HuH-7 (cell line): ENCODE data around the gene MYO18A.

ENCODE experiments used
- DNase-seq: peaks from one replicate; pipeline ENCODE4 v3.0.0; 2011; ENCODE audit warnings: low spot score

MYO18A gene

GRCh38 chr17:29127840-29128239 is 52.4 kb downstream of the MYO18A start:
- no peak for DNase-seq

GRCh38 chr17:29126268-29126930 is 53.8 kb downstream of the MYO18A start:
- DNase-seq, result no peak

- DNase-seq, result no peak
Measured at GRCh38 chr17:29125651-29126050, 54.5 kb downstream of the MYO18A start.

GRCh38 chr17:29124925-29125273 is 55.3 kb downstream of the MYO18A start:
- no peak for DNase-seq

DNA sequence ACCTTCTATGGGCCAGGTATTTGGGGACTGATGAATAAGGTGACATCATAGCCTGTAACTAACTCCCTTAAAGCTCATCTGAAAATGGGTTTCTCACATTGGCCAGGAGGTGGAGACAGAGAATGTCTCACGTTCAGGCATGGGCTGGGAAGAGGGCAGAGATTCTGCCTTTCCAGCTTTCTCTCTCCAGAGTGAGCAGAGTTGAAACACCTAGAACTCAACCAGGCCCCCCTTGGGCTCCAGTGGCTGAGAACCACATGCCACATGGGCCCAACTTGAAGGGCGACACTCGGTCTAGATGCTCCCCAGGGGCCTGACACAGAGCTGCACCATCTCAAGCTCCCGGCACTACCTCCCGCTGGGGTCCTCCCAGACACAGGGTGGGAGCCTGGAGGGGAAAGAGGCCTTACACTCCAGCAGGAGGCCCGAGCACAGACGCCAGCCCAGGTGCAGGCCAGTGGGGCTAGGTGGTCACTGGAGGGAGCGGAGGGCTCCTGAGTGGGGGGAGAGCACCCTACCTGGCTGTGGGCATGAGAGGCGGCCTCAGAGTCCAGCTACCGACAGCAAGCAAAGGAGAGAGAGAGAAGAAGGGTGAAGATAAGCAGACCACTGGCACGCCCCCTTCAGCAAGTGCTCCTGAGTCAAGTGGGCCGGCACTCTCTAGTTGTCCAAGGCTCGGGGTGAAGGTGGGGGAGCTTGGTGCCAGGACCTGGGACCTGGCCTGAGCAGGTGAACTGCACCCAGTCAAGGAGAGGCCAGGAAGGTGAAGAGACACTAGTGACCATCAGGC is 55.9 kb downstream of the MYO18A start:
- DNase-seq, result peak; percentile 83

GRCh38 chr17:29123111-29123510 is 57.1 kb downstream of the MYO18A start:
- DNase-seq, result no peak

- no peak for DNase-seq
Measured at GRCh38 chr17:29121442-29121841, 58.8 kb downstream of the MYO18A start.

GRCh38 chr17:29120433-29120832 is 59.8 kb downstream of the MYO18A start:
- no peak for DNase-seq

- DNase-seq, result no peak
Measured at GRCh38 chr17:29119265-29119664, 60.9 kb downstream of the MYO18A start.

GRCh38 chr17:29116804-29117753 is 63.1 kb downstream of the MYO18A start:
- peak; percentile 90 for DNase-seq

DNA sequence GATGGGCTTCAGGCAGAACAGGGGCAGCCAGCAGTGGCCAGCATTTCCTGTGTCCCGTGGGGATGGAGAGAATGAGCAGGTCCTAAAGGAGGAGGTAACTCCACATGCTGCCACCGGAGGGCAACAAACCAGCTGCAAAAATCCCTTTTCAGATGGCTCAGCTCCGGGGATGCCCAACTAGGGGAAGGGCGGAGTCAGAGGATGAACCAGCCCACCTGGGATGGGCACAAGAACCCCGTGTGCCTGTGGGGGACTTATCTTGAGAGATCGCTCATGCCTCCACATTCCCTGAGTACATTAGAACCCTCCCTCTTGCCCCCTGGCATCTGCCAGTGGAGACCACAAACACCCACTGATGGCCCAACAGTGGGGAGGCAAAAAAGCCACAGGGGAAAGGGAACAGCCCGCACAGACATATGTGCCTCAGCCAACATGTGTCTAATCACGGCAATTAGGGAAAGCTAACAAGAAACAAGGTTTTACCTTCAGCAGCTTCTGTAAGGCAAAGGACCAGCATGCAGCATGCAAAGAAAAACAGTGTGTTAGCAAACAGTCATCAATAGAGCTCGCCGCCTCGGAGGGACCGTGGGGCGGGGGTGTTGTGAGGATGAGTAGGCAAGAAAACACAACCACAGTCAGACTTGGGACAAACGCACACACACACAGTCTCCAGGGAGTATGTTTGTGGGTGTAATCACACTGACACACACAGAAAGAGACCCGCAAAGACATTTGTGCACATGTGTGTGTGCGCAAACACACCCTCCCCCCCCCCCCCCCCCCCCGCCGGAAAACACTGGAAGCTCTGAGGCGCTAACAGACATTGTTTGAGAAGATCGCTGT is 64.0 kb downstream of the MYO18A start:
- peak; percentile 77 for DNase-seq

DNA sequence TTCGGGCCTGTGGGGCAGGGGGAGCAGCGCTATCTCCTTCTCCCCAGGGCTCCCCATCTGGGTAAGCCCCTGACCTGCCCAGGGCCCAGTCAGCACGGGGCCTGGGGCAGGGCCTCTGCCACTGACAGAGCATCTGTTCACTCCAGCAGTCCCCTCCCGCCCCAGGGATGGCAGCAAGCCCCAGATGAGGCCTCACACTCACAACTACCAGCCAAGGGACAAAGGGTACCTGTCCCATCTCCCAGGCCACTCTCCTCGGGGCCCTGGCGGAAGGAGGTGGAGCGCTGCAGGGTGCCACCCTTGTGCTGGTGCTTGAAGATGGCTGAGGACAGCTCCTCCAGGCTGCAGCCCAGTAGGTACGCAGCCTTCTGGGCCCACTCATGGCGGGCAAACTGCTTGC is 64.8 kb downstream of the MYO18A start:
- DNase-seq, result no peak

GRCh38 chr17:29114141-29114540 is 66.1 kb downstream of the MYO18A start:
- no peak for DNase-seq

- DNase-seq, result no peak
Measured at GRCh38 chr17:29113334-29113733, 66.9 kb downstream of the MYO18A start.

- no peak for DNase-seq
Measured at GRCh38 chr17:29112771-29113295, 67.4 kb downstream of the MYO18A start.

GRCh38 chr17:29111816-29112499 is 68.2 kb downstream of the MYO18A start:
- DNase-seq, result peak; percentile 81

GRCh38 chr17:29110372-29110757 is 69.8 kb downstream of the MYO18A start:
- DNase-seq, result no peak

DNA sequence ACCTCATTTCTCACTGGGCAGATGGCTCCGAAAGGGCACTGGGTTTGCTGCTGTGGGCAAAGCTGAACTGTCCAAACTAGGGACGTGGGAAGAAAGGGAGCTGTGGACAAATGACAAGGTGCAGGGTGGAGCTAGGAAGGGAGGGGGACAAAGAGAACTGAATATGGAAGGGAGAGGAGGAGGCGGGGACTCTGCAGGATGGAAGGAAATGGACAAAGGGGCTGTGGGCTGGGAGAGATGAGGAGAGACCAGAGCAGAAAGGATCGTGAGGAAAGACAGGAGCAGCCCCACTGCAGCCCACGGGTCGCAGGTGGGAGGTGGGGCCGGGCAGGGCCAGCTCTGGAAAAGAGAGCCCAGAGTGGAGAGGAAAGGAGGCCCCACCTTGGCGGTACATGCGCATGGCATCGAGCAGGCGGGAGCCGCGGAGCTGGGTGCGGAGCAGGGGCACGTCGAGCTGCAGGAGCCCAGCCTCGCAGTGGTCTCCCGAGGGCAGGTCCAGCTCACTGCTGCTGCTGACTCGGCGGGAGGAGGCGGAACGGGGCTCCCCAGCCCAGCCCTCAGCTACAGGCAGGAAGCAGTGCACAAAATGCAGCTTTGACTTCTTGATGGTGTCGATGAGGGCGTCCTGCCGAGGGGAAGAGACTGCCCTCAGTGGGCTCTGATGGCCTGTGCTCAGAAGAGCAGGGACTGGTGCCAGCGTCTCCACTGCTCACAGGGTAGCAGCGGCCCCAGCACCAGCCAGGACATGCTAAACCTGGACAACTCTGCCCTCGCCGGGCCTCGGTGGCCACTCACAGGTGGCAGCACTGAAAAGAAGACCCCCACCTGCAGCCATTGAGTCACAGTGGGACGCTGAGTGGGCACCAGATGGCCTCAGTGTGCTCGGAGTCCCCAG is 70.5 kb downstream of the MYO18A start:
- no peak for DNase-seq

DNA sequence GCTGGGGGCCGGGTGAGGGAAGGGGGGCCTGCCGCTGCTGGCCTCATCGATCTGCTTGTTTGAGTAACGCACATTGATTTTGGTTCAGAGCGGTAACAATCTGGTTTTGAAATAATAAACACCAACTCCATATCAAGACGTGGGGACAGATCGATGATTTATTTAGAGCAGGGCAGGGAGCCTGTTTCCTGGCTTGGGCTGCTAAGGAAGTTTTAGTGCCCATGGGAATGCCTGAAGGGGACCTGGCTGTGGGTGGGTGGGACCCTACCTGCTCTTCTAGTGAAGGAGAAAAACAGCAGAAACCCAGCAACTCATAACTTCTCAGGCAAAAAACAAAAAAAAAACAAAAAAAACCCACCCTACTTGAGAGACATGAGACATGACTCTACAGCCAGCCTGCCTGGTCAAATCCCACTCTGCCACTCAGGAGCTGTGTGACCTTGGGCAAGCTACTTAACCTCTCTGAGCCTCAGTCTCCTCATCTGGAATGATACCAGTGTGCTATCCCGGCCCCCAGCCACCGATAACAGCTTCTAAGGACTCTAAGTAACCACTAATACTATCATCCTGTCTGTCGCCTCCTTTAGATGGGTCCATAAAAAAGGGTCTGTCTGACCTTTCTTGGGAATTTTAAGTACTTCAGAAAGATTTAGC is 71.2 kb downstream of the MYO18A start:
- DNase-seq, result no peak
